ENCODE results near the gene C2orf92.

Gene C2orf92

DNA sequence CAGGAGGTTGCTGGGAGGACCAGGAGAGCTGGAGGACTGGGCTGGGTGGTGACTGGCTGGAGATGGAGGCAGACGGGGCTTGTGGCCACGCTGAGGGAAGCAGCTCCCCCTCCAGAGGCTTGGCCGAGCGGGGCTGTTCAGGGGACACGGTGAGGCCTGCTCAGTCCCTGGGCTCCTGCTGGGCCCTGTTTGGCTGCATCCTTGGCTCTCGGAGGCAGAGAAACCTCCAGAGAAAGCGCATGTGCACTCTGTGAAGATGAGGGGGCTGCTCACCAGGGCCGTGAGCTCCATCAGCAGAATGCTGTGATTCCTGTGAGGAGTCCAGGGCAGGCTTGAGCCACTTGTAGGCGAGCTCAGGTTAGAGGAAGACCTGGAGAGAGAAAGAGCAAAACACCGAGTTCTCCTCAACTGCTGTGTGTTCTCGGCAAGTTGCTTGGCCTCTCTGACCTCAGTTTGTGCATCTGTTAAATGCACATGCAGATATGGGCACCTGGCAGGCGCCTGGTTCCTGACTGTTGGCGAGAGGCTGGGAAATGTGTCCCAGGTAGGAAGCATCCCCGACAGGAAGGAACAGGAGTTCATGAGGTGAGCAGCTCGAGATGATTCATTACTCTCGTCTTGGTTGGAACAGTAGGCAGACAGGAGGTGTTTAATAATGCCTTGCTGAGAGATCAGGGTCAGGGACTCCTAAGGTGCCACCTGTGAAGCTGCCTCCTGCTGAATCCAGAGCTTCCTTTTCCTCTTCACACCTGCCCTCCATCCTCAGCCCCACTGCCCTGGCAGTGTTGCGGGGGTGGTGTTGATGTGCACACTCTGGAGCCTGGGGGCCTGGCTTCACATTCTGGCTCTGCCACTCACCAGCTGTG, 44.8 kb downstream of the C2orf92 start:
- DNase-seq (ENCODE audit: low read depth in 3 of 3): peak in 1 of 3 experiments; percentile 35

DNA sequence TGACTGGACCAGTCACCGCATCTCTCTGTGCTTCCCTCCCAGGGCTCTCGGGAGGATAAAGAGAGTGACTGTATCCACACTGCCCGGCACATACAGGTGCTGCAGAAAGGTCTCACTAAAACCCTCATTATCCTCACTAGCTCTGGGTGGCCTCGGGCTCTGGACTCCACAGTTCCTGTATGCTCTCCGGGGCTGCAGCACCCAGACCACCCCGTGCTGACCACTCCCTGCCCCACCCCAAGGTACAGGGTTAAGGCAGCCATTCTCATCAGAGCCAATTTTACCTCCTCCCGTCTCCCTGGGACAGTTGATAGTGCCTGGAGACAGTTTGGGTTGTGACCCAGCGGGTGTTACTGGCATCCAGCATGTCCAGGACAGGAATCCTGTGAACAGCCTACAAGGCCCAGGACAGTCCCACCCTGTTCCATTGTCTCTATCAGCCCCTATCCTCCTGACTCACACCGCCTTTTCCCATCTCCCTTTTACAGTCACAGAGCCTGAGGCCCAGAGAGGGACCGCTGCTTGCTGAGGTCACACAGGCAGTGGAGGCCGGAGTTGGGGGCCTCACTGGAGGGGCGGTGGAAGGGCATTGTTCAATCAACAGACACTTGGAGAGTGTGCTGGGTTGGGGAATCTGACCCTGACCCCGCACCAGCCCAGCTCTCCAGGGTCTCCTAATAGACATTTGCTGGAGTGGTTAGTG, 45.6 kb downstream of the C2orf92 start:
- DNase-seq (ENCODE audit: low read depth in 3 of 3): no peak

DNA sequence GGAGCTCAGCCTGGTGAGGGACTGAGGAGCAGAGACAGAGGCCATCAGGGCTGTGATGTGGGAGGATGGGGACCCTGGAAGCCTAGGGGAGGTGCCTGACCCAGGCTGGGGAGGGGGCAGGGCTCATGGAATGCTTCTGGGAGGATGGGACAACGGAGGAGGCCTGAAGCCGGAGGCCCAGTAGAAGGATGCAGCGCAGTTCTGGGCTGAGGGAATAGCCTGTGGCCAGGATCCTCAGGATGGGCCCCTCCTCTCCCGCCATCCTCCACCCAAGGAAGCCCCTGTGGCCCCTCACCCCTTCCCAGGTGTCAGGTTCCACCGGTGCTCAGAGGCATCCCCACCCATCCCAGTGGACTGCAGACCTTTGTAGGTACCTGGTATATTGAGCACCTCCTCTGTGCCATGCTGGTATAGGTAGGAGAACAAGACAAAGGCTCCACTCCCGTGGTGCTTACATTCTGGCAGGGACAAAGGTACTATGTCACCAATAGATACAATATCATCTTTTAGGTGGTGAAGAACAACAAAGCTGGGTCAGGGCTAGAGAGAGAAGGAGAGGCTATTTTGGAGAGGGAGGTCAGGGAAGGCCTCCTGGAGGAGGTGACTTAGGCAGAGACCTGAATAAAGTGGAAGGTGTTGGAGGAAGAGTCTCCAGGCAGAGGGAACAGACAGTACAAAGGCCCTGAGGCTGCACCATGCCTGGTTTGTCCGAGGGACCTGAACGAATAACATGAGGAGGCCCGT, 46.6 kb downstream of the C2orf92 start:
- no peak for DNase-seq (ENCODE audit: low read depth in 3 of 3)

DNA sequence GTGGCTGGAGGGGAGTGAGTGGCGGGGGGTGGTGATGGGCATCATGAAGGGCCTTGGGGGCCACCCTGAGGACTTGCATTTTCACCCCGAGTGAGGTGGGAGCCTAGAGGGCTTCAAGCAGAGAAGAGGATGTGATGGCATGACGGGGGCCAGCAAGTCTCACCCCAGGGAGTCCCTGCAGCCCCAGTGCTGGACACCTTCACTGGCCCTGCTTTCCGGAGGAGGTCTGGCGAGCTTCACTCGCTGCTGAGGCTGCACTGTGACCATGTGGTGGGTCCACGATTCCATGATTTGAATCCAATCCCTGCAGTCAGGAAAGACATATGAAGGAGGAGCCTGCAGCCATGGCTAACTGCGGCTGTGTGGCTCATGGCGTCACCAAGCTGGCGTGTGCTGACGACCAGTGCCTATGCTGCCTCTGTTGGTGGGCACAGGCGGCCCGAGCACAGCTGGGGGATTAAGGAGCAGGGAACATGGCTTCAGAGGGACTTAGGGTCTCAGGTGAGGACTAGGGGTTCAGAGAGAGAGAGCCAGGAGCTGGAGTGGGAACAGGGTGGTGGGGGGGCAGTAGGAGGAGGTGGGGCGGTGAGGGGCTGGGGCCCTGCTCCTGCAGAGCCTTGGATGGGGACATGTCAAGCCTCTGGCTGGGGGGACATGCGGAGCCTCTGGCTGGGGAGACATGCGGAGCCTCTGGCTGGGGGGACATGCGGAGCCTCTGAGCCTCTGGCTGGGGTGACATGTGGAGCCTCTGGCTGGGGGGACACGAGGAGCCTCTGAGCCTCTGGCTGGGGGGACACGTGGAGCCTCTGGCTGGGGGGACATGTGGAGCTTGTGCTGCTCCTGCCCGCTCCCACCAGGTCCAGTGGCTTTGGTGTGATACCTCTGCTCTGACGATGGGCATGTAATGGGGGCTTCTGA, 47.4 kb downstream of the C2orf92 start:
- no peak for DNase-seq (ENCODE audit: low read depth in 3 of 3)

DNA sequence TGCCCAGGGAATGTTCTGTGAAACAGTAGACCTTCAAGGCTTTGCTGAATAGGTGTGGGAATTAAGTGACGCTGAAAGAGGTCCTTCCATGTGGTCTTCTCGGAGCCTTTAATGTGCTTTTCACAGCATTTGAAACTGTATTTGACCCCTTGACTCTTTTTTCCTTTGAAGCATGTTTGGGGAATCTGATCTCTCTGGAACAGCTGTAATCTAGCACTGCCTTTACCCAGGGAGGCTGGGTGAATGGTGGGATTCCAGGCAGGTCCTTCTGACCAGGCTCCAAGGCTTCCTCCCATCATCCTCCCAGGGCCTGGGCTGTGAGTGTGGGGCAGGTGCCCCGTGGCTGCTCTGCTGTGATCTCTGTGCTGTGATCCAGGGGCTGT, 48.1 kb downstream of the C2orf92 start:
- no peak for DNase-seq (ENCODE audit: low read depth in 3 of 3)

DNA sequence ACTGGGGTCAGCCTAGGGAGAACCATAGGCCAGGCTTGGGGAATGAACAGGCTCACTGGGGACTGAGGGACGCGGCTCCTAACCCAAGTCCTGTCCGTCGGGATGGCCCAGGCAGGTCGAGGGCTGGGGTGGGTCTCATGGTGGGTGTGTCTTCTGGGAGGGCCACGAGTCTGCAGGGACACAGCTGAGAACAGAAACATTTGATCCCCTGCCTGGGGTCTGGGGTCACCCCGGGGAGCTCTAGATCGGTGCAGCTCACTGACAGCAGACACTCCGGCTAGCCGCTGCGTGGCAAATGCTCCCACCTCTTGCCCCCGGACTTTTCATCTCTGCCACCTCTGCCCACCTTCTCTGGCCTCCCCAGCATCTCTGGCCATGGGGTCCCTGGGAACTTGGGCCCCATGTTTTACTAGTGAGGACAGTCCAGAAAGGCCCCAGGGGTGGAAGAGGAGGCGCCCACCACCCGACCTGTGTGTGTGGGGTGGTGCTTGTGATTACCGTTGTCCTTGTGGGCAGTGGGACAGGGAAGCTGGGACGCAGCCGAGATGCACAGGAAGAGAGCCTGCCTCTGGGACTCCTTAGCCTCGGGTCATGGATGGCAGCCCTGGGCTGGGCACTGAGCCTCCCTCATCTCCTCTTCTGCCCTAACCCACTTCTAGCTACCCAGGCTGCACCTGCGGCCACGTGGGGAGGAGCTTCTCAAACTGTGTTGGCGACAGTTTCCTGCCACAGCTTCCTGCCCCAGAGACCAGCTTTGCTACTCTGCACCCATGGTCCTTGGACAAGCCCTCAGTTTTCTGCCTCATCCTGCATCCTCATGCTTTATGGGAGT, 48.8 kb downstream of the C2orf92 start:
- DNase-seq (ENCODE audit: low read depth in 3 of 3): peak; percentile 37 to 71 (median 44)

DNA sequence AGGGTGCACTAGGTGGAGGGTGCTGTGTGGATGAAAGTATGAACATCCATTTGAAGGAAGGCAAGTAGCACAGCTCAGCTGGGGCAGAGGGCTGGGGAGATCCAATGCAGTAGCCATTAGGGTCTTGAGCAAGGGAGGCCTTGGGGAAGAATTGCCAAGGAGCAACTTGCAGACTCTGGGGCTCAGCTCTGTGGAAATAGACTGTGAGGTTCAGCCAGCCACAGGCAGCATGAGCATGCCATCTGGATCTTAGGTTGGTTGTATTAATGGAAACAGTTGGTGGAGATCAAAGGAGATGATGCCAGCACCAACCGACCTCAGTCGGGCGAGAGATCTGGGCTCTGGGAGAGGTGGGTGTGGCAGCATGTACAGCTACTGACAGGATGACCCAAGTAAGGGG, 49.4 kb downstream of the C2orf92 start:
- no peak for DNase-seq (ENCODE audit: low read depth in 3 of 3)

DNA sequence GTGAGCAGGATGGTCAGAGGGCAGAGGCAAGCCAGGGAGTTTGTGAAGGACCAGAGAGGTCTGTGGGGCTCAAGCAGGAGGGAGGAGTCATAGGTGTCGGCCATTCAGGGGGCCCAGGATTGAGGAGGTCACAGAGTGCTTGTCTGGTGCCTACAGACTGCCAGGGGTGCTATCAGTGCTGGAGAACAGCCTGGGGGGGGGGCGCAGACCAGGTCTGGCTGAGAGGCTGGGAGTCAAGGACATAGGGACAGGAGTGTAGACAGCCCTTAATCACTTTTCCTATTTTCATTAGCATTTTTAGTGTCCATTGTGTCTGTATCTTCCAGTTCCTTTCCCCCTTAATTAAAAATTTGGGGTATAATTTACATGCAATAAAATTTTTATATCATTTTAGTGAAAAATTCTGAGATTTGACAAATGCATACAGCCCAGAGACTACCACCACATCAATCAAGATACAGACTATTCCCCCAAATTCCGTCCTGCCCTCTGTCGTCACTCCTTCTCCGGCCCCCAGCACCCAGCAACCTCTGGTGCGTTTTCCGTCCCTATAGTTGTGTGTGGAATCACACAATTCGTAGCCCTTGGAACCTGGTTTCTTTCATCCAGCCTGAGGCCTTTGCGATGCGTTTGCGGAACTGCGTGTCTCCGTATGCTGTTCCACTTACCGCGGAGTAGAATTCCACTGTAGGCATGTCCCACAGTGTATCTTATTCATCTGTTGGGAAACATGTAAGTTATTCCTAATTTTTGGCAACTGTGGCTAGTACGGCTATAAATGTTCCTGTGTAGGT, 50.0 kb downstream of the C2orf92 start:
- DNase-seq (ENCODE audit: low read depth in 3 of 3): no peak

DNA sequence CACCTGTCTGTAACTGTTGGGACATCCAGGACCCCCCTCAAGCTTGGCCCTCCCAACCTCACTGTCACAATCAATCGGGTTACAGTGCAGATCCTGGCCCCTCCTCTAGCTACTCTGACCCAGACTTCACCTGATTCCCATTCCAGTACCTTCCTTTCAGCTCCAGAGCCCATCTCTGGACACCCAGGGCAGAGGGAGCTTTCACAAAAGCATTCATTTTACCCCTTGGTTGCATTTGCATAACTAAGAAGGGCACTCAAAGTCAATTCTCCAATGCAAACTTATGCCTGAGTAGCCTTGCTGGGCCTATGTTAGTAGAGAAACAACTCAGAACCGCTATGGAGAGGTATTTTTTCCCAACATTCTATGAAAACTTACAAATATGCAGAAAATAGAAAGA, 51.2 kb downstream of the C2orf92 start:
- no peak for DNase-seq (ENCODE audit: low read depth in 3 of 3)

DNA sequence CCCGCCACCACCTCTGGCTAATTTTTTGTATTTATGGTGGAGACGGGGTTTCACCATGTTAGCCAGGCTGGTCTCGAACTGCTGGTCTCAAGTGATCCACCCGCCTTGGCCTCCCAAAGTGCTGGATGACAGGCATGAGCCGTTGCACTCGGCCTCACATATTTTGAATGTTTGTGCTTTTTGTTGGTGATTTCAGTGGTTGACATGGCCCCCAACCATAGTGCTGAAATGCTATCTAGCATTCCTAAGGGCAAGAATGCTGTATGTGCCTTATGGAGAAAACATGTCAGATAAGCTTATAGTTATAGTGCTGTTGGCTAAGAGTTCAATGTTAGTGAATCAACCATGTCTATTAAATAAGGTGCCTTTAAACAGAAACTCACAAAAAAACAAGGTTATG, 52.7 kb downstream of the C2orf92 start:
- DNase-seq (ENCODE audit: low read depth in 3 of 3): no peak

DNA sequence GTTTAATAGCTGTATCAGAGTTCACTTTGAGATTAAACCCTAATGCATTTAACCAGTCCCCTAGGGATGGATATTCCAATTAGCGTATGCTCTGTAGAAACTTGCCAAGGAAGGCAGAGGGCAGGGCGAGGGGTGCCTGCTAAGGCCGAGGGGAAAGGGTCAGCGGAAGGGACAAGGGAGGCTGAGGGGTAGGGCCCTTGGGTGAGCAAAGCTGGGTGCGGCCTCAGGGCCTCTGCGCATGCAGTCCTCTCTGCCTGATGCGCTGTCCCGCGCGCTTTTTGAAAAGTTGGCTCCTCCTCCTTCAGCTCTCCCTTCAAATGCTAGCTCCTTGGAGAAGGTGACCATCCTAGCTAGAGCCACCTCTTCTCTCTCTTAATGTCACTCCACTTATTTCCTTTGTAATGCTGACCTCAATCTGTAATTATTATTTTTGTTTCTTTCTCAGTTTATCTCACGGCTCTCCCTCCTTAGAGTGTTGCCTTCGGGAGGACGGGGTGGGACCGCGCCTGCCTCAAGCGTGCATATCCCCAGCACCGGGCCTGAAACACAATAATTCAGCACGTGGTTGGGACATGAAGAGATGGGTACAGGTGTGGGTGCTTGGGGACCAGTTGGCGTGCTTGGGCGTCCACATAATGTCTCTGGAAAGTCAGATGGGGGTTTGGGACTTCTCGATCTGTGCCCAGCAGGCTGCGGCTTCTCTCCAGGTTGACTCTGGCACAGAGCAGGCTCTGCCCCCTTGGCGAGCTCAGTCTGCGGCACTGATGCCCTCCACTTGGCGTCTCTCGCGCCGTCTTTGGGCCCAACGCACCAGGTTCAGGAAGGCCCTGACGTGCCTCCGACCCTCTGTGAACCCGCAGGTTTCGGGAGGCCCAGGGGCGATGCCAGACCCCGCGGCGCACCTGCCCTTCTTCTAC, 53.9 kb downstream of the C2orf92 start:
- no peak for DNase-seq (ENCODE audit: low read depth in 3 of 3)

DNA sequence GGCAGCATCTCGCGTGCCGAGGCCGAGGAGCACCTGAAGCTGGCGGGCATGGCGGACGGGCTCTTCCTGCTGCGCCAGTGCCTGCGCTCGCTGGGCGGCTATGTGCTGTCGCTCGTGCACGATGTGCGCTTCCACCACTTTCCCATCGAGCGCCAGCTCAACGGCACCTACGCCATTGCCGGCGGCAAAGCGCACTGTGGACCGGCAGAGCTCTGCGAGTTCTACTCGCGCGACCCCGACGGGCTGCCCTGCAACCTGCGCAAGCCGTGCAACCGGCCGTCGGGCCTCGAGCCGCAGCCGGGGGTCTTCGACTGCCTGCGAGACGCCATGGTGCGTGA, 54.5 kb downstream of the C2orf92 start:
- DNase-seq (ENCODE audit: low read depth in 3 of 3): no peak

DNA sequence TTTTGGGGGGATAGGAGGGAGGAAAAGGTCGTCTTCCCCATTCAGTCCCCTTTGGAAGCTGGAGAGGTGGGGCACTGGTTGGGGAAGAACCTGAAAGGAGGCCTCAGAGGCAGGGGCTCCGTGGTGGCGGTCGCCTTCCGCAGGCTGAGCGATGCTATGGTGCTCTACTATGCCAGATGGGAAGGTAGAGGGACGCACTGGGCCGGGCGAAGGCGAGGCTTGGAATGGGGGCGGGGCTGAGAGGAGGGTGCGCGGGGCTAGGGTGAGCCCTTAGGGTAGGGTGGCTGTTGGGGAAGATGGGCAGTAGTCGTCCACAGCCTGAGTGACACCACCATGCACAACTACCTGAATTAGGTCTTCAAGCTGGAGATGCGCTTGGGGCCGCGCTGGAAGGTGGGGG, 55.0 kb downstream of the C2orf92 start:
- no peak for DNase-seq (ENCODE audit: low read depth in 3 of 3)

DNA sequence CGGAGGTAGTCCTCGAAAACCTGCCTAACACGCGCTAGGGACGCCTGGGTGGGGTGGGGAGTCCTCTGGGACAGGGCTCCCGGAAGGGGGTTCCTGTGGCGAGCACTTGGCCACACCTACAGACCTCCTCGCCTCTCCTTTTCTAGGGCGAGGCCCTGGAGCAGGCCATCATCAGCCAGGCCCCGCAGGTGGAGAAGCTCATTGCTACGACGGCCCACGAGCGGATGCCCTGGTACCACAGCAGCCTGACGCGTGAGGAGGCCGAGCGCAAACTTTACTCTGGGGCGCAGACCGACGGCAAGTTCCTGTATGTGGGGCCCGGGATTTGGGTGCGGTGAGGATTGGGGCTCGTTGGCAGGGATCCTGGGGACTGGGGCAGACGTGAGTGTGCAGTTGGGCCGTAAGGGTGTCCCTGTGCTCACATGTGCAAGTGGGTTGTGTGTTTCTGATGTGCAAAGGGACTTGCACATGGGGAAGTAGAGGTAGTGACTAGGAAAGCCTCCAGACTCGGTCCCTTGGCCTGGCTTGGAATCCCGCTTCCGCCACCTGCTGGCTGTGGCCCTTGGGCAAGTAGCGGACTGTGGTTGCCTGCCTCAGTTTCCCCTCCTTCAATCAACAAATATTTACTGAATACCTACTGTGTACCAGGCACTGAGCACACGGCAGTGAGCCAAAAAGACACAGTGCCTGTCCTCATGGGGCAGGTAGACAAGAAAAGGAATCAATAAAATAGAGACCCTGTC, 55.6 kb downstream of the C2orf92 start:
- DNase-seq (ENCODE audit: low read depth in 3 of 3): no peak

DNA sequence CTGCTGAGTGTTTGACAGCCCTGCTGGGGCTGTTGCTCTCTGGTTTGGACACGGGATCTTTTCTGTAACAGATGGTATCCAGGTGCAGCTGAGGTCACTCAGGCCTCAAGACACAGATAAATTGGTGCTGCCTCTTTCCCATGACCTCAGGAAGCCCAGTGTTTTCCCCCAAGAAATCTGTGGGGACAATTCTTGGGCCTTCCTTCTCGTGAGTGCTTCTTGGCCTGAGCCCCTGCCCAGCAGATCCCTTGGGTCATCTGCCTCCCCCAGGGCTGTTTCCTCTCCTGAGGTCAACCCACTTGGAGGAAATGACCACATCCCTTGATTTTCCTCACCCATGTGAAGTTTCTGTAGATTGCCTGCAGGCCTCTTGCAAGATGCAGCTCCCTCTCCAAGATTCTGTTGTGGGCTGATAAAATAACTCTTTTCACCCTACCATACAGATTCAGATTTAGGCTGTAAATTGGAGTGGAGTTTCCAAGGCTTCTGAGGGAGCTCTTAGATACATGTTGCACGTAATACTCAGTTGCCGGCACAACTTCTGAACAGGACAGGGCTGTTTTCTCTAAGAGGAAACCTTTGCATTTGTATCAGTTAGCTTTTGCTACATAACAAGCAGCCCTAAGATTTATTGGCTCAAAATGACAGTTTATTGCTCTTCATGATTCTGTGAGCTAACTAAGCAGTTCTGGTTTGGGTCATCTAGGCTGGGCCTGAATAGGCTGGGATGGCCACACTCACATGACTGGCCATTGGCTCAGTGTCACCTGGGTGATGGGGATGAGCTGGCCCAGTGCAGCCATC, 57.0 kb downstream of the C2orf92 start:
- no peak for DNase-seq (ENCODE audit: low read depth in 3 of 3)

DNA sequence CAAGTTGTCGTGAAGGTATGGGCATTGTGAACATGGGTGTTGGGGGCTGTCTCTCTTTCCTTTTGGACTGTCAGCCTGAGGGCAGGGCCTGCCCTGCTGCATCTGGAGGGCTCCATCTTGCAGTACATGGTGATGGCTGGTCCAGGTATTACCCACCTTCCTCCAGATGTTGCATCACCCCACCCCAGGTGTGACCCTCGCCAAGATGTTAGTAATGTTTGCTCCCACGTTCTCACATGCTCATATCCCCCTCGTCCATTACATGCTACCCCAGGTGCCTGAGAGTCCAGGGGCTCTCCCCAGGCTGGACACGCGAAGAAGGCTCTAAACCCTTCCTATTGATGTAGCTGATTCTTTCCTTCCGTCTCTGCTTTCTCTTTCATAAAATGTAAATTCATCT, 57.8 kb downstream of the C2orf92 start:
- DNase-seq (ENCODE audit: low read depth in 3 of 3): no peak

DNA sequence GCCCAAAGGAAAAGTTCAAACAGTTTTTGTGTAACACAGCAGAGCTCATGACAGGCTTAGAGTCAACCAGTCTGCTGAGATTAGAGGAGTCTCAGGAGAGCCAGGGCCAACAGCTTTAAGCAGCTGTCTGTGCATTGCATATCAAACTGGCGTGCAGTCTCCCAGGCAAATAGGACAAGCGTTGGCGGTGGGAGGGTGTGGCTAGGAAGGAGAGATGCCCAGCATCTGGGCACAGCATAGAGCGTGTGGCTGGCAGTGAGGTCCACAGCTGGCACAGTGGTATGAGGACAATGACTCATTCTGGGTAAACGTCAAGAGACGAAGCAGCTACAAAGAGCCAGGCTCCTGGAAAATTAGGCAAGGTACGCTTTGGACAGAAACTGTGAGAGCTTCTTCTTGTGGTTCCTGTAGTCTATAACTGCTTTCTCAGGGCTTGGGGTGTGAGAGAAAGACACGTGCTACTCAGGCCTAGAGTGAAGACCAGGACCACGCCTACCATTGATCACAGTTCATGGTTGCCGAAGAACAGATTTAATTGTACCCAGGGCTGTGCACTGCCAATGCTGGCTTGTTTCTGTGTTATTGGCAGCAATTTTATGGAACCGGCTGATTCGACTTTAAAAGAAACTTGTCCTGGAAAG, 58.7 kb downstream of the C2orf92 start:
- no peak for DNase-seq (ENCODE audit: low read depth in 3 of 3)

Data from stimulated activated CD4-positive, alpha-beta T cell treated with anti-CD3 and anti-CD28 coated beads, TNF-alpha, amount 100 ng/mL, for 24 hours (primary cell).